Neuronal stem cell (in vitro differentiated cells): ENCODE measurements around the gene RGMB.
"Not testable (repeated sequence)": the region's sequence is repeated elsewhere in the genome, so short reads cannot be mapped to it uniquely, and the experiment has no call there.

ENCODE experiments used
- DNase-seq: peaks from one replicate; pipeline ENCODE4 v3.0.0-alpha.2; 2013; ENCODE audit warnings: low spot score
- H2AFZ ChIP-seq: one replicate; pipeline ENCODE4 v1.6.1; 2013; ENCODE audit warnings: mild to moderate bottlenecking, low read length, inconsistent platforms
- H2AK5ac ChIP-seq: 2 replicates; pipeline ENCODE4 v1.6.1; 2013; ENCODE audit warnings: low read depth, mild to moderate bottlenecking, inconsistent platforms, low read length, moderate library complexity, mixed read lengths
- H2BK120ac ChIP-seq: 2 replicates; pipeline ENCODE4 v1.6.1; 2013; ENCODE audit warnings: low read depth, mild to moderate bottlenecking, inconsistent platforms, low read length, moderate library complexity, mixed read lengths
- H2BK12ac ChIP-seq: one replicate; pipeline ENCODE4 v1.6.1; 2013; ENCODE audit warnings: low read length, inconsistent platforms
- H2BK15ac ChIP-seq: 2 replicates; pipeline ENCODE4 v1.6.1; 2013; ENCODE audit warnings: mild to moderate bottlenecking, low read length, inconsistent platforms, mixed read lengths
- H2BK5ac ChIP-seq: one replicate; pipeline ENCODE4 v1.6.1; 2013; ENCODE audit warnings: inconsistent platforms, mild to moderate bottlenecking, low read length, moderate library complexity
- H3K14ac ChIP-seq: one replicate; pipeline ENCODE4 v1.6.1; 2013; ENCODE audit warnings: low read length, inconsistent platforms
- H3K18ac ChIP-seq: 2 replicates; pipeline ENCODE4 v1.6.1; 2013; ENCODE audit warnings: low read length, inconsistent platforms
- H3K23ac ChIP-seq: 2 replicates; pipeline ENCODE4 v1.6.1; 2013; ENCODE audit warnings: low read depth, mild to moderate bottlenecking, mixed read lengths, low read length, inconsistent platforms; ENCODE audit not compliant: poor library complexity
- H3K27ac ChIP-seq: replicated peaks from 3 replicates; pipeline ENCODE4 v1.5.1; 2013; ENCODE audit warnings: low read length, inconsistent platforms
- H3K27me3 ChIP-seq, 3 experiments: 2 replicates each; pipeline ENCODE4 v1.6.1; 2013; ENCODE audit warnings: low read length in 3 of 3, mild to moderate bottlenecking in 2 of 3, inconsistent platforms in 1 of 3, low read depth in 1 of 3, mixed read lengths in 1 of 3, moderate library complexity in 1 of 3; ENCODE audit not compliant: control insufficient read depth in 3 of 3, insufficient read depth in 3 of 3
- H3K36me3 ChIP-seq, 2 donors: replicated peaks in 1 of 2; 2 replicates each; pipeline ENCODE4 v1.6.1; 2013; ENCODE audit warnings: low read length in 2 of 2; ENCODE audit not compliant: control insufficient read depth in 2 of 2, insufficient read depth in 2 of 2
- H3K4ac ChIP-seq: 2 replicates; pipeline ENCODE4 v1.6.1; 2013; ENCODE audit warnings: inconsistent platforms, mild to moderate bottlenecking, low read length, moderate library complexity
- H3K4me1 ChIP-seq, 2 donors: 1 replicate in 1 of 2; 2 replicates in 1 of 2; pipeline ENCODE4 v1.6.1; 2013; ENCODE audit warnings: low read length in 2 of 2, low read depth in 1 of 2; ENCODE audit not compliant: control insufficient read depth in 2 of 2, insufficient read depth in 1 of 2
- H3K4me2 ChIP-seq: one replicate; pipeline ENCODE4 v1.6.1; 2013; ENCODE audit warnings: mild to moderate bottlenecking, low read length, inconsistent platforms; ENCODE audit not compliant: insufficient read depth, poor library complexity, severe bottlenecking
- H3K4me3 ChIP-seq, 2 donors: 2 replicates each; pipeline ENCODE4 v1.5.1; 2013; ENCODE audit warnings: low read length in 2 of 2, mild to moderate bottlenecking in 2 of 2, inconsistent platforms in 1 of 2, moderate library complexity in 1 of 2
- H3K79me1 ChIP-seq: one replicate; pipeline ENCODE4 v1.6.1; 2013; ENCODE audit warnings: low read depth, mild to moderate bottlenecking, inconsistent platforms, low read length, moderate library complexity
- H3K9ac ChIP-seq: one replicate; pipeline ENCODE4 v1.6.1; 2013; ENCODE audit warnings: mild to moderate bottlenecking, low read depth, low read length, inconsistent platforms; ENCODE audit not compliant: poor library complexity
- H3K9me3 ChIP-seq, 2 donors: replicated peaks in 1 of 2; 2 replicates each; pipeline versions ENCODE3 to v1.6.1; 2013; ENCODE audit warnings: low read length in 2 of 2, mild to moderate bottlenecking in 2 of 2, inconsistent platforms in 1 of 2, low read depth in 1 of 2, mixed read lengths in 1 of 2, moderate library complexity in 1 of 2; ENCODE audit not compliant: control insufficient read depth in 2 of 2, insufficient read depth in 1 of 2
- H4K8ac ChIP-seq: one replicate; pipeline ENCODE4 v1.6.1; 2013; ENCODE audit warnings: low read depth, mild to moderate bottlenecking, inconsistent platforms, low read length, moderate library complexity
- H4K91ac ChIP-seq: one replicate; pipeline ENCODE4 v1.6.1; 2013; ENCODE audit warnings: low read length, low read depth, mild to moderate bottlenecking, inconsistent platforms; ENCODE audit not compliant: poor library complexity
- WGBS, 2 donors: extraction: QIAGEN DNeasy Blood & Tissue Kit; methylation state at CpG; one replicate each; pipeline ENCODE4 v1.1.7; 2013; ENCODE audit warnings: missing lambda C conversion rate in 2 of 2, mixed read lengths in 1 of 2; ENCODE audit not compliant: insufficient read length in 2 of 2, insufficient replicate concordance in 1 of 2; ENCODE audit errors: extremely low coverage in 2 of 2; 5-methylcytosine and 5-hydroxymethylcytosine counted together

The RGMB gene

DNA sequence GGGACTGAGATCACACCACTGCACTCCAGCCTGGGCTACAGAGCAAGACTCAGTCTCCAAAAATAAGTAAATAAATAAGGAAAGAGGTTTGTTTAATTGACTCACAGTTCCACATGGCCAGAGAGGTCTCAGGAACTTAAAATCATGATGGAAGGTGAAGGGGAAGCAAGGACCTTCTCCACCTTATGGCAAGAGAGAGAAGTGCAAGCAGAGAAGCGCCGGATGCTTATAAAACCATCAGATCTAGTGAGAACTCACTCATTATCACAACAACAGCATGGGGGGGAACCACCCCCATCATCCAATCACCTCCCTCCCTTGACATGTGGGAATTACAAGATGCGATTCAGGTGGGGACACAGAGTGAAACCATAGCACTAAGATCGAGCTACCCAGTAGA, 22.8 kb upstream of the RGMB start:
- H2BK5ac ChIP-seq, result no peak overlapping the region
- no peak overlapping the region for H3K14ac ChIP-seq
- H3K18ac ChIP-seq, result no peak overlapping the region
- no peak overlapping the region for H4K8ac ChIP-seq
- no peak overlapping the region for H2AK5ac ChIP-seq
- no peaks in the 10 kb centered on the region for H3K79me1 ChIP-seq
- no CpG with 5 or more reads among the region's 4 CpGs for WGBS, 2 donors
- DNase-seq, result no peak
- peaks cover 0 to 3% of the 10 kb centered on the region in 2 donors for H3K9me3 ChIP-seq
- no peak overlapping the region for H3K4ac ChIP-seq
- no peak overlapping the region for H2BK15ac ChIP-seq
- no peak overlapping the region for H2BK12ac ChIP-seq
- H3K4me1 ChIP-seq, result peaks cover 2 to 3% of the 10 kb centered on the region in 2 donors
- H3K36me3 ChIP-seq, result no peaks in the 10 kb centered on the region
- H3K4me3 ChIP-seq, result no peak overlapping the region
- H3K4me2 ChIP-seq, result no peak overlapping the region
- H3K9ac ChIP-seq, result no peak overlapping the region
- no peak overlapping the region for H2BK120ac ChIP-seq
- H3K27me3 ChIP-seq, result no peaks in the 10 kb centered on the region
- no peak overlapping the region for H4K91ac ChIP-seq
- H2AFZ ChIP-seq, result no peak overlapping the region
- H3K23ac ChIP-seq, result no peak overlapping the region
- H3K27ac ChIP-seq, result no peak overlapping the region

DNA sequence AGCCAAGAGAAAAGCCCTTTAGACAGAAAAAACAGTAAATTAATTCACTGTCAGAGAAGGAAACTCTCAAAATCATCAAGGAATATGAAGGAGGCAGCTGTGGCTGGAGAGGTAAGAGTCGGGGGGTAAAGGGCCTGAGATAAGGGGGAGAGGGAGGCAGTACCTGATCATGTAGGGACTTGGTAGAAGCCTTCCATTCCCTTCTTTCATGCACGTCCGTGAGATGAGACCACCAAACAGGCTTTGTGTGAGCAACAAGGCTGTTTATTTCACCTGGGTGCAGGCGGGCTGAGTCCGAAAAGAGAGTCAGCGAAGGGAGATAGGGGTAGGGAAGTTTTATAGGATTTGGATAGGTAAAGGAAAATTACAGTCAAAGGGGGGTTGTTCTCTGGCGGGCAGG, 21.1 kb upstream of the RGMB start:
- H3K14ac ChIP-seq, H3K4me1 ChIP-seq, H2BK15ac ChIP-seq, H3K4me3 ChIP-seq, H2BK12ac ChIP-seq, H3K23ac ChIP-seq, H3K18ac ChIP-seq, H3K9ac ChIP-seq, H3K4ac ChIP-seq, H4K8ac ChIP-seq, H3K36me3 ChIP-seq, H2AK5ac ChIP-seq, H3K9me3 ChIP-seq, H3K27ac ChIP-seq, H2BK120ac ChIP-seq, H2BK5ac ChIP-seq, H3K4me2 ChIP-seq, H3K79me1 ChIP-seq, DNase-seq, H3K27me3 ChIP-seq, H4K91ac ChIP-seq: not testable (repeated sequence)
- peak overlapping the region; percentile 13 for H2AFZ ChIP-seq
- whole genome bisulfite sequencing, 2 donors, result no CpG with 5 or more reads among the region's 7 CpGs

DNA sequence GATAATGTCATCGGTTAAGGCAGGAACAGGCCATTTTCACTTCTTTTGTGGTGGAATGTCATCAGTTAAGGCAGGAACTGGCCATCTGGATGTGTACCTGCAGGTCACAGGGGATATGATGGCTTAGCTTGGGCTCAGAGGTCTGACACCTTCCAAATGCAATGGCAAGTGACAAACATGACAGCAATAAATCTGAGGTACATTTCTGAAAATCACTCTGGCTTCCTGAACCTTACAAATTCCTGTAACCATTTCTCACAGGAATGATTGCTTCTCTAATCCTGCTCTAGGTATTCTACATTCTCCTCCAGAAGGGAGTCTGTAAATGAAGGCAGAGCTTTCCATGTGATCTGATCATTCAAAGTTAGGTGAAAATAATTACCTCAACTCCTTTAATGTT, 20.7 kb upstream of the RGMB start:
- H2AK5ac ChIP-seq, H3K9me3 ChIP-seq, H2BK15ac ChIP-seq, H3K36me3 ChIP-seq, H3K4me2 ChIP-seq, H2BK12ac ChIP-seq, H3K23ac ChIP-seq, H3K14ac ChIP-seq, H2AFZ ChIP-seq, H3K27ac ChIP-seq, H3K79me1 ChIP-seq, H3K4me1 ChIP-seq, DNase-seq, H2BK120ac ChIP-seq, H3K4ac ChIP-seq, H2BK5ac ChIP-seq, H3K27me3 ChIP-seq, H4K91ac ChIP-seq, H3K9ac ChIP-seq, H4K8ac ChIP-seq, H3K18ac ChIP-seq, H3K4me3 ChIP-seq: not testable (repeated sequence)
- no CpG with 5 or more reads among the region's 1 CpG for WGBS, 2 donors

DNA sequence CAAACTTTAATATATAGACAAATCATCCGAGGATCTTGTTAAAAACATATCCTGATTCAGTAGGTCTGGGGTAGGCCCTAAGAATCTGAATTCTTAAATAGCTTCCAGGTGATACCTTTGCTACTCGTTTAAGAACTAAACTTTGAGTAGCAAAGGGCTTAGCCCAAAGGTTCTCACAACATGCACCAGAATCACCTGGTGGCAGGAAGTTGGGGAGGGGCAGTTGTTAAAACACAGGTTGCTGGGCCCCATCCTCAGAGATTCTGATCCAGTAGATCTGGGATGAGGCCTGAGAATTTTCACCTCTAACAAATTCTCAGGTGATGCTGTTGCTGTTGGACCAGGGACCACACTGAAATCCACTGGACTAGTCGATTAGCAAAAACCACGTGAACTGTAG, 20.0 kb upstream of the RGMB start:
- H2AK5ac ChIP-seq, result no peak overlapping the region
- no peaks in the 10 kb centered on the region for H3K36me3 ChIP-seq
- peak overlapping the region; percentile 54 for H2AFZ ChIP-seq
- H3K4me1 ChIP-seq, result peaks cover 2 to 3% of the 10 kb centered on the region in 2 donors
- H3K4me2 ChIP-seq, result no peak overlapping the region
- H3K4ac ChIP-seq, result no peak overlapping the region
- no peak overlapping the region for H2BK120ac ChIP-seq
- H3K27me3 ChIP-seq, result no peaks in the 10 kb centered on the region
- H2BK15ac ChIP-seq, result no peak overlapping the region
- no CpG with 5 or more reads among the region's 4 CpGs for WGBS, 2 donors
- H2BK12ac ChIP-seq, result no peak overlapping the region
- H3K79me1 ChIP-seq, result no peaks in the 10 kb centered on the region
- H3K18ac ChIP-seq, result no peak overlapping the region
- H3K23ac ChIP-seq, result no peak overlapping the region
- no peak overlapping the region for H2BK5ac ChIP-seq
- H3K27ac ChIP-seq, result no peak overlapping the region
- no peak overlapping the region for H3K9ac ChIP-seq
- no peak for DNase-seq
- H4K91ac ChIP-seq, result no peak overlapping the region
- H3K4me3 ChIP-seq, result no peak overlapping the region
- H3K14ac ChIP-seq, result no peak overlapping the region
- H4K8ac ChIP-seq, result no peak overlapping the region
- peaks cover 0 to 3% of the 10 kb centered on the region in 2 donors for H3K9me3 ChIP-seq
